Activated CD4-positive, alpha-beta T cell treated with anti-CD3 and anti-CD28 coated beads for 36 hours (primary cell): ENCODE results near the gene ASPDH. TPM values are rescaled to one million over a fixed set of nuclear protein-coding genes. Genes with fewer than 3 reads are reported as not detected.

ENCODE experiments used
- ATAC-seq: fragments of 200-7000 bp; cut with Tn5 transposase; one replicate; pipeline ENCODE4 v1.10.0; 2021; ENCODE audit warnings: mild to moderate bottlenecking, moderate library complexity
- CTCF ChIA-PET: fragments of 350-600 bp; sonication (Branson Sonifier 250); formaldehyde crosslinking; loops from one replicate; lab custom pipeline; 2021; ENCODE audit warnings: antibody characterized with exemption; lab: Charles Lee
- POLR2A ChIA-PET: fragments of 350-600 bp; sonication (Branson Sonifier 250); formaldehyde crosslinking; loops from one replicate; lab custom pipeline; 2021; ENCODE audit warnings: antibody characterized with exemption, inconsistent platforms; lab: Charles Lee
- DNase-seq: peaks from one replicate; pipeline ENCODE4 v3.0.0-alpha.2; 2020
- H3K27ac Mint-ChIP-seq: one replicate; pipeline ENCODE4 v1.8.0; 2021; ENCODE audit warnings: mixed read lengths
- H3K27me3 Mint-ChIP-seq: one replicate; pipeline ENCODE4 v1.8.0; 2021; ENCODE audit warnings: mixed read lengths
- H3K36me3 Mint-ChIP-seq: one replicate; pipeline ENCODE4 v1.8.0; 2021; ENCODE audit warnings: low read depth, mixed read lengths
- H3K4me1 Mint-ChIP-seq: one replicate; pipeline ENCODE4 v1.8.0; 2021; ENCODE audit warnings: mixed read lengths
- H3K4me3 Mint-ChIP-seq: one replicate; pipeline ENCODE4 v1.8.0; 2021; ENCODE audit warnings: mild to moderate bottlenecking, moderate library complexity, mixed read lengths
- H3K9me3 Mint-ChIP-seq: one replicate; pipeline ENCODE4 v1.8.0; 2021; ENCODE audit warnings: low read depth, mixed read lengths
- intact Hi-C, 2 experiments: fragments of 100-400 bp; cut with DNase I in 1 of 2; cut with micrococcal nuclease in 1 of 2; formaldehyde crosslinking; loops; one replicate each; pipeline versions ENCODE4 v1.14.2 to v1.15.1; 2022 to 2024; cut with DNase I, micrococcal nuclease
- total RNA-seq, 2 experiments: library from RNA; stranded (reverse); gene quantifications; one replicate each; pipeline ENCODE4 v1.2.3, GENCODE V29; 2021

ASPDH gene
- total RNA-seq, 2 experiments from 2014 or later: not detected

GRCh38 chr19:50512112-50512998 is 1.4 kb downstream of the ASPDH start:
- Mint-ChIP-seq H3K4me3 (peak overlapping the region; percentile 84), H3K27me3 (peaks cover 5% of the 10 kb centered on the region), H3K27ac (no peak overlapping the region), H3K36me3 (peaks cover 3% of the 10 kb centered on the region), H3K4me1 (peaks cover 14% of the 10 kb centered on the region), H3K9me3 (no peaks in the 10 kb centered on the region)
- ChIA-PET POLR2A (interaction anchor here (0.6 kb wide), 1 partner anchor 1157 kb away, joined by 5 read pairs; no protein-coding TSS in a partner anchor), CTCF (interaction anchor here (0.8 to 1.8 kb wide), 4 partner anchors 26 to 1415 kb away, joined by 3 to 10 read pairs (median 4); partner anchors contain the start of gene ZNF613)
- ATAC-seq (no peak), DNase-seq (no peak)
- intact Hi-C loops: loop anchor here in 1 of 2 experiments (5.0 to 10.0 kb wide), 2 partner anchors 870 to 1082 kb away; partner anchors contain the start of genes RRAS and SCAF1

- no peaks in the 10 kb centered on the region for H3K9me3 Mint-ChIP-seq
- peaks cover 3% of the 10 kb centered on the region for H3K36me3 Mint-ChIP-seq
- POLR2A ChIA-PET: interaction anchor here (0.6 to 1.0 kb wide), 5 partner anchors 45 to 1158 kb away, joined by 3 to 5 read pairs (median 5); partner anchors contain the start of gene NR1H2
- CTCF ChIA-PET: interaction anchor here (0.6 to 1.9 kb wide), 9 partner anchors 25 to 221 kb away, joined by 3 to 10 read pairs (median 3); no protein-coding TSS in a partner anchor
- H3K27me3 Mint-ChIP-seq: peaks cover 5% of the 10 kb centered on the region
- H3K4me1 Mint-ChIP-seq: peaks cover 14% of the 10 kb centered on the region
- peak within 1 kb of the TSS; percentile 92 for H3K27ac Mint-ChIP-seq
- intact Hi-C loops: loop anchor here (1.0 to 10.0 kb wide), 18 partner anchors 35 to 1084 kb away; partner anchors contain the start of genes EMC10 (in 2 of the 2), GARIN5A (in 2 of the 2), NR1H2 (in 2 of the 2) and POLD1 (in 2 of the 2)
- peak; percentile 99 for DNase-seq
- H3K4me3 Mint-ChIP-seq: peak within 1 kb of the TSS; percentile 84
- ATAC-seq: peak; percentile 97
Measured at GRCh38 chr19:50511069-50511822, 2.5 kb downstream of the ASPDH start, which contains the start of gene JOSD2. TSS of gene JOSD2 (minus strand) at chr19:50511191. CDS start at chr19:50510431, 760 bp downstream.

- no peak for ATAC-seq
- CTCF ChIA-PET: interaction anchor here (0.6 to 1.9 kb wide), 8 partner anchors 26 to 221 kb away, joined by 3 to 10 read pairs (median 4); no protein-coding TSS in a partner anchor
- Mint-ChIP-seq H3K9me3 (no peaks in the 10 kb centered on the region), H3K27me3 (peaks cover 5% of the 10 kb centered on the region), H3K27ac (peak overlapping the region; percentile 80), H3K4me3 (peak overlapping the region; percentile 84), H3K4me1 (peaks cover 14% of the 10 kb centered on the region), H3K36me3 (peaks cover 4% of the 10 kb centered on the region)
- POLR2A ChIA-PET: interaction anchor here (0.6 to 1.0 kb wide), 3 partner anchors 46 to 294 kb away, joined by 3 to 5 read pairs (median 3); no protein-coding TSS in a partner anchor
- DNase-seq: no peak
- intact Hi-C loops: loop anchor here (1.0 to 10.0 kb wide), 18 partner anchors 34 to 1084 kb away; partner anchors contain the start of genes EMC10 (in 2 of the 2), GARIN5A (in 2 of the 2), NR1H2 (in 2 of the 2) and POLD1 (in 2 of the 2)
Measured at GRCh38 chr19:50510700-50511068, 3.0 kb downstream of the ASPDH start.

- POLR2A ChIA-PET: no interaction called here
- H3K27ac Mint-ChIP-seq: peak overlapping the region; percentile 80
- H3K9me3 Mint-ChIP-seq: no peaks in the 10 kb centered on the region
Measured at GRCh38 chr19:50510121-50510670, 3.5 kb downstream of the ASPDH start.

GRCh38 chr19:50509366-50509765 is 4.3 kb downstream of the ASPDH start:
- Mint-ChIP-seq H3K4me1 (peaks cover 14% of the 10 kb centered on the region), H3K36me3 (peaks cover 6% of the 10 kb centered on the region), H3K4me3 (peak overlapping the region; percentile 36), H3K27me3 (peaks cover 3% of the 10 kb centered on the region), H3K27ac (peak overlapping the region; percentile 45), H3K9me3 (no peaks in the 10 kb centered on the region)
- no peak for ATAC-seq
- CTCF ChIA-PET: interaction anchor here (1.9 kb wide), 1 partner anchor 47 kb away, joined by 7 read pairs; no protein-coding TSS in a partner anchor
- intact Hi-C loops: no loop called here
- POLR2A ChIA-PET: no interaction called here
- DNase-seq: no peak

More at GRCh38 chr19:50510121-50510670, 3.5 kb downstream of the ASPDH start:
- H3K4me3 Mint-ChIP-seq: peak overlapping the region; percentile 84
- peaks cover 14% of the 10 kb centered on the region for H3K4me1 Mint-ChIP-seq
- DNase-seq (no peak), ATAC-seq (no peak)
- peaks cover 6% of the 10 kb centered on the region for H3K36me3 Mint-ChIP-seq
- CTCF ChIA-PET: interaction anchor here (1.3 to 1.9 kb wide), 3 partner anchors 26 to 46 kb away, joined by 3 to 7 read pairs (median 3); no protein-coding TSS in a partner anchor
- peaks cover 5% of the 10 kb centered on the region for H3K27me3 Mint-ChIP-seq
- intact Hi-C loops: loop anchor here (2.0 to 10.0 kb wide), 4 partner anchors 125 to 1085 kb away; partner anchors contain the start of genes POLD1 (in 1 of the 2), RRAS (in 1 of the 2) and SCAF1 (in 1 of the 2)

GRCh38 chr19:50508843-50509190 is 4.9 kb downstream of the ASPDH start:
- no peak for ATAC-seq
- intact Hi-C loops: no loop called here
- POLR2A ChIA-PET: interaction anchor here (0.6 kb wide), 1 partner anchor 47 kb away, joined by 5 read pairs; no protein-coding TSS in a partner anchor
- CTCF ChIA-PET: no interaction called here
- H3K9me3 Mint-ChIP-seq: no peaks in the 10 kb centered on the region
- peaks cover 12% of the 10 kb centered on the region for H3K4me1 Mint-ChIP-seq
- no peak overlapping the region for H3K27ac Mint-ChIP-seq
- DNase-seq: no peak
- peaks cover 6% of the 10 kb centered on the region for H3K36me3 Mint-ChIP-seq
- H3K27me3 Mint-ChIP-seq: no peaks in the 10 kb centered on the region
- peak overlapping the region; percentile 1 for H3K4me3 Mint-ChIP-seq

GRCh38 chr19:50507376-50507775 is 6.3 kb downstream of the ASPDH start:
- H3K27ac Mint-ChIP-seq: no peak overlapping the region
- DNase-seq (no peak), ATAC-seq (no peak)
- intact Hi-C loops: no loop called here
- no peak overlapping the region for H3K4me3 Mint-ChIP-seq
- ChIA-PET CTCF (no interaction called here), POLR2A (no interaction called here)
- no peaks in the 10 kb centered on the region for H3K9me3 Mint-ChIP-seq
- H3K27me3 Mint-ChIP-seq: no peaks in the 10 kb centered on the region
- H3K4me1 Mint-ChIP-seq: peaks cover 12% of the 10 kb centered on the region
- peaks cover 6% of the 10 kb centered on the region for H3K36me3 Mint-ChIP-seq

- ATAC-seq (no peak), DNase-seq (no peak)
- ChIA-PET CTCF (no interaction called here), POLR2A (no interaction called here)
- Mint-ChIP-seq H3K27ac (no peak overlapping the region), H3K36me3 (peaks cover 6% of the 10 kb centered on the region), H3K27me3 (no peaks in the 10 kb centered on the region), H3K9me3 (no peaks in the 10 kb centered on the region), H3K4me3 (no peak overlapping the region), H3K4me1 (peaks cover 11% of the 10 kb centered on the region)
- intact Hi-C loops: no loop called here
Measured at GRCh38 chr19:50506700-50507099, 7.0 kb downstream of the ASPDH start.

- peaks cover 6% of the 10 kb centered on the region for H3K36me3 Mint-ChIP-seq
- intact Hi-C loops: no loop called here
- POLR2A ChIA-PET: no interaction called here
- ATAC-seq: no peak
- H3K4me3 Mint-ChIP-seq: no peak overlapping the region
- no peaks in the 10 kb centered on the region for H3K27me3 Mint-ChIP-seq
- DNase-seq: no peak
- H3K27ac Mint-ChIP-seq: no peak overlapping the region
- peaks cover 6% of the 10 kb centered on the region for H3K4me1 Mint-ChIP-seq
- CTCF ChIA-PET: no interaction called here
- H3K9me3 Mint-ChIP-seq: no peaks in the 10 kb centered on the region
Measured at GRCh38 chr19:50505856-50506611, 7.7 kb downstream of the ASPDH start.
